Spleen (tissue), 11 donors: Measurements from ENCODE around the gene ATP5ME. TPM values are rescaled to one million over a fixed set of nuclear protein-coding genes. Genes with fewer than 3 reads are reported as not detected.
A peak's percentile ranks its signal among the peaks of the same experiment; 100 is the strongest.
"Not testable (repeated sequence)": the region's sequence is repeated elsewhere in the genome, so short reads cannot be mapped to it uniquely, and the experiment has no call there.

Source experiments
- DNase-seq: peaks from one replicate; pipeline ENCODE4 v3.0.0-alpha.2; 2020
- H3K27ac ChIP-seq, 8 donors: fragments of 200-600 bp; sonication (generic) in 7 of 8; 1 replicate in 4 of 8; 2 replicates in 4 of 8; pipeline versions ENCODE4 v1.5.0 to v1.8.0; 2016 to 2021; ENCODE audit warnings: inconsistent platforms in 4 of 8, mild to moderate bottlenecking in 4 of 8, moderate library complexity in 1 of 8
- H3K27me3 ChIP-seq, 7 donors: fragments of 200-600 bp; sonication (generic) in 6 of 7; replicated peaks in 1 of 7; 1 replicate in 4 of 7; 2 replicates in 3 of 7; pipeline versions ENCODE4 v1.5.0 to v1.8.0; 2016 to 2021; ENCODE audit warnings: inconsistent platforms in 3 of 7, mild to moderate bottlenecking in 1 of 7
- H3K36me3 ChIP-seq, 6 donors: fragments of 200-600 bp; sonication (generic) in 5 of 6; 1 replicate in 4 of 6; 2 replicates in 2 of 6; pipeline versions ENCODE4 v1.5.0 to v1.8.0; 2016 to 2021; ENCODE audit warnings: inconsistent platforms in 2 of 6
- H3K4me1 ChIP-seq, 6 donors: fragments of 200-600 bp; sonication (generic) in 5 of 6; 1 replicate in 3 of 6; 2 replicates in 3 of 6; pipeline versions ENCODE4 v1.5.0 to v1.8.0; 2016 to 2021; ENCODE audit warnings: inconsistent platforms in 3 of 6
- H3K4me3 ChIP-seq, 8 donors: fragments of 200-600 bp; sonication (generic) in 7 of 8; 1 replicate in 4 of 8; 2 replicates in 4 of 8; pipeline versions ENCODE4 v1.5.0 to v1.8.0; 2016 to 2021; ENCODE audit warnings: inconsistent platforms in 4 of 8, mild to moderate bottlenecking in 4 of 8, moderate library complexity in 2 of 8
- H3K9me3 ChIP-seq, 8 donors: fragments of 200-600 bp; sonication (generic) in 7 of 8; 1 replicate in 4 of 8; 2 replicates in 4 of 8; pipeline versions ENCODE4 v1.5.0 to v1.8.0; 2016 to 2021; ENCODE audit warnings: inconsistent platforms in 4 of 8
- CTCF ChIP-seq, 11 experiments: fragments of 200-600 bp in 7 of 11; fragments of 450-650 bp in 4 of 11; sonication (generic) in 4 of 11; IDR thresholded peaks in 8 of 11; conservative IDR thresholded peaks in 3 of 11; 1 replicate in 7 of 11; 2 replicates in 4 of 11; pipeline versions ENCODE4 v1.4.0 to v1.8.0; 2016 to 2021; ENCODE audit warnings: antibody characterized with exemption in 11 of 11, inconsistent platforms in 4 of 11, mild to moderate bottlenecking in 1 of 11
- POLR2A ChIP-seq, 3 donors: fragments of 450-650 bp; IDR thresholded peaks; one replicate each; pipeline ENCODE4 v1.5.1; 2017; ENCODE audit warnings: antibody characterized with exemption in 3 of 3, mild to moderate bottlenecking in 1 of 3
- POLR2AphosphoS5 ChIP-seq, 3 donors: sonication (generic); formaldehyde crosslinking; IDR thresholded peaks; one replicate each; pipeline ENCODE4 v1.5.1; 2017; ENCODE audit warnings: antibody characterized with exemption in 3 of 3
- WGBS, 5 donors: extraction: QIAGEN DNeasy Blood & Tissue Kit in 3 of 5; methylation state at CpG; one replicate each; pipeline versions ENCODE4 v1.1.5 to v1.1.7; 2013 to 2018; 5-methylcytosine and 5-hydroxymethylcytosine counted together
- intact Hi-C: fragments of 100-400 bp; cut with DNase I; formaldehyde crosslinking; loops from one replicate; pipeline ENCODE4 v1.15.0; 2023; ENCODE audit warnings: low total_unique reads
- polyA plus RNA-seq, 3 donors: library from polyadenylated mRNA; stranded (reverse); fragments of 200-250 nt; gene quantifications; one replicate each; pipeline ENCODE4 v1.2.1, GENCODE V29; 2013
- total RNA-seq, 7 donors: library from RNA; depleted of rRNA in 3 of 7; stranded (reverse); fragments of >200 nt in 3 of 7; fragmentation: NEBNext Ultra II Directional in 4 of 7; extraction: Animal tissue kit (Norgen Biotek cat#: 25700) in 4 of 7; gene quantifications; one replicate each; pipeline versions ENCODE4 v1.1.0 to v1.2.1, GENCODE V29; 2016 to 2021
- donor health status: healthy with polysubstance abuse.
- donor health status: DM: no; HTN: no; CAD: no; lungs with moderate emphysema.
- donor health status: DM: no; HTN: no; CAD: no.
- donor health status: Bipolar disorder and iron deficiency.
- donor health status: healthy.
- donor health status: DM: no; HTN: no; CAD: no.
- donor health status: DM: yes; HTN: yes; CAD: no.

The ATP5ME gene
- total and polyA plus RNA-seq, 10 donors = 51.7 to 497 (median 169) TPM

GRCh38 chr4:635851-636627 is 38.0 kb downstream of the ATP5ME start:
- WGBS, 5 donors = 84 to 90% (median 86%) methylated on average over 20 to 22 of the region's 22 CpGs
- Histone ChIP-seq H3K9me3 (peaks cover 0 to 15% (median 0%) of the 10 kb centered on the region in 8 donors), H3K4me1 (no peaks in the 10 kb centered on the region), H3K27me3 (peaks cover 0 to 35% (median 0%) of the 10 kb centered on the region in 7 donors), H3K4me3 (no peak overlapping the region), H3K36me3 (no peaks in the 10 kb centered on the region), H3K27ac (no peak overlapping the region)
- intact Hi-C loops = no loop called here
- DNase-seq = peak; percentile 69
- no peak for TF ChIP-seq POLR2AphosphoS5 (IDR thresholded peaks at IDR 0.05)
- TF ChIP-seq CTCF (IDR thresholded peaks at IDR 0.05 in 8 of 11, conservative IDR thresholded peaks at IDR 0.05 in 3 of 11) = no peak
- TF ChIP-seq POLR2A (IDR thresholded peaks at IDR 0.05) = no peak

- intact Hi-C loops, H3K36me3 ChIP-seq, H3K4me3 ChIP-seq, H3K27ac ChIP-seq, H3K4me1 ChIP-seq: not testable (repeated sequence)
- H3K9me3 ChIP-seq = peaks cover 0 to 14% (median 0%) of the 10 kb centered on the region in 8 donors
- 90 to 94% (median 92%) methylated on average over 42 to 46 of the region's 46 CpGs for WGBS, 5 donors
- peaks cover 0 to 36% (median 0%) of the 10 kb centered on the region in 7 donors for H3K27me3 ChIP-seq
- DNase-seq = peak; percentile 59
These were observed 38.8 kb downstream of the ATP5ME start for GRCh38 chr4:635066-635835.

- WGBS, 5 donors = 78 to 86% (median 85%) methylated on average over 22 to 23 of the region's 23 CpGs
- H3K27ac ChIP-seq = no peak overlapping the region
- intact Hi-C loops = no loop called here
- no peak for TF ChIP-seq POLR2AphosphoS5 (IDR thresholded peaks at IDR 0.05)
- TF ChIP-seq POLR2A (IDR thresholded peaks at IDR 0.05) = no peak
- no peak for TF ChIP-seq CTCF (IDR thresholded peaks at IDR 0.05 in 8 of 11, conservative IDR thresholded peaks at IDR 0.05 in 3 of 11)
- H3K9me3 ChIP-seq = peaks cover 0 to 14% (median 0%) of the 10 kb centered on the region in 8 donors
- H3K27me3 ChIP-seq = peaks cover 0 to 40% (median 0%) of the 10 kb centered on the region in 7 donors
- peak; percentile 52 for DNase-seq
- no peaks in the 10 kb centered on the region for H3K36me3 ChIP-seq
- H3K4me3 ChIP-seq = no peak overlapping the region
- H3K4me1 ChIP-seq = no peaks in the 10 kb centered on the region
These were observed 39.5 kb downstream of the ATP5ME start for GRCh38 chr4:634599-634985.

GRCh38 chr4:633976-634598 is 40.0 kb downstream of the ATP5ME start:
- Histone ChIP-seq H3K4me3 (no peak overlapping the region), H3K4me1 (no peaks in the 10 kb centered on the region), H3K27ac (no peak overlapping the region), H3K27me3 (peaks cover 0 to 40% (median 0%) of the 10 kb centered on the region in 7 donors), H3K36me3 (no peaks in the 10 kb centered on the region), H3K9me3 (peaks cover 0 to 14% (median 0%) of the 10 kb centered on the region in 8 donors)
- WGBS, 5 donors = 55 to 81% (median 78%) methylated on average over 4 to 15 of the region's 15 CpGs
- TF ChIP-seq POLR2A (IDR thresholded peaks at IDR 0.05) (no peak), POLR2AphosphoS5 (IDR thresholded peaks at IDR 0.05) (no peak), CTCF (IDR thresholded peaks at IDR 0.05 in 8 of 11, conservative IDR thresholded peaks at IDR 0.05 in 3 of 11) (no peak)
- intact Hi-C loops = no loop called here
- peak; percentile 63 for DNase-seq
